Testis (tissue), 2 donors: ENCODE data around the gene IWS1.

Source experiments
- POLR2A ChIP-seq: fragments of 450-650 bp; IDR thresholded peaks from one replicate; pipeline ENCODE4 v1.6.1; 2017; ENCODE audit warnings: antibody characterized with exemption, mild to moderate bottlenecking, moderate library complexity
- TF ChIP-seq, protein P1 (sequence below), 3 experiments: fragments of 450-650 bp in 2 of 3; fragments of 200-600 bp in 1 of 3; sonication (generic) in 1 of 3; IDR thresholded peaks; one replicate each; pipeline ENCODE4 v1.5.1; 2016 to 2019; ENCODE audit warnings: antibody characterized with exemption in 3 of 3, mild to moderate bottlenecking in 2 of 3, moderate library complexity in 1 of 3

DNA sequence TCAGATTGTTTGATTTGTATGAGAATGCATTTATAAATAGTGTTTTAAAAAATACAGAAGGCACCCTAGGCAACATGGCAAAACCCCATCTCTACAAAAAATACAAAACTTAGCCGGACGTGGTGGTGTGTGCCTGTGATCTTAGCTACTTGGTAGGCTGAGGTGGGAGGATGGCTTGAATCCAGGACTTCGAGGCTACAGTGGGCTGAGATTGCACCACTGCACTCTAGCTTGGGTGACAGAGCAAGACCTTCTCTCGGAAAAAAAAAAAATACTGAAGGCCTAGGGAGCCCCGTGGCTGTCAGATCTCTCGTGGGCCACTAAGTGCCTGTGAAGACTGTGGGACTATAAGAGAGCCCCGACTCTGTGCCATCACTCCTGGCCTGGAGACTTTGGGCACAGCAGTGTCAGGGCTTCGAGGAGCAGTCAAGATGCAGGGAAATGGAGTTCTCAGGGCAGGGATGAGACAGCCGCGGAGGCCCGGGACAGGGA, 49.7 kb upstream of the IWS1 start:
- TF ChIP-seq, protein P1, sequence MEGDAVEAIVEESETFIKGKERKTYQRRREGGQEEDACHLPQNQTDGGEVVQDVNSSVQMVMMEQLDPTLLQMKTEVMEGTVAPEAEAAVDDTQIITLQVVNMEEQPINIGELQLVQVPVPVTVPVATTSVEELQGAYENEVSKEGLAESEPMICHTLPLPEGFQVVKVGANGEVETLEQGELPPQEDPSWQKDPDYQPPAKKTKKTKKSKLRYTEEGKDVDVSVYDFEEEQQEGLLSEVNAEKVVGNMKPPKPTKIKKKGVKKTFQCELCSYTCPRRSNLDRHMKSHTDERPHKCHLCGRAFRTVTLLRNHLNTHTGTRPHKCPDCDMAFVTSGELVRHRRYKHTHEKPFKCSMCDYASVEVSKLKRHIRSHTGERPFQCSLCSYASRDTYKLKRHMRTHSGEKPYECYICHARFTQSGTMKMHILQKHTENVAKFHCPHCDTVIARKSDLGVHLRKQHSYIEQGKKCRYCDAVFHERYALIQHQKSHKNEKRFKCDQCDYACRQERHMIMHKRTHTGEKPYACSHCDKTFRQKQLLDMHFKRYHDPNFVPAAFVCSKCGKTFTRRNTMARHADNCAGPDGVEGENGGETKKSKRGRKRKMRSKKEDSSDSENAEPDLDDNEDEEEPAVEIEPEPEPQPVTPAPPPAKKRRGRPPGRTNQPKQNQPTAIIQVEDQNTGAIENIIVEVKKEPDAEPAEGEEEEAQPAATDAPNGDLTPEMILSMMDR (IDR thresholded peaks at IDR 0.05), result no peak
- TF ChIP-seq POLR2A, result no peak
